HL-60 (cell line): ENCODE results near the gene TFAP2D.

Experiments used
- DNase-seq, 2 experiments: peaks; one replicate each; pipeline ENCODE4 v3.0.0-alpha.2; 2010 to 2020; ENCODE audit warnings: low read depth in 1 of 2, low spot score in 1 of 2
- H3K27ac ChIP-seq: fragments of 250-450 bp; sonication (Bioruptor Pico); replicated peaks from 2 replicates; pipeline ENCODE4 v1.5.1; 2020; ENCODE audit warnings: mild to moderate bottlenecking, moderate library complexity
- H3K27me3 ChIP-seq: fragments of 250-450 bp; sonication (Bioruptor Pico); 2 replicates; pipeline ENCODE4 v1.5.1; 2021; ENCODE audit warnings: mild to moderate bottlenecking, moderate library complexity; ENCODE audit not compliant: insufficient read depth, poor library complexity, severe bottlenecking
- H3K4me3 ChIP-seq: replicated peaks from 2 replicates; pipeline ENCODE4 v1.5.1; 2011; ENCODE audit warnings: mild to moderate bottlenecking, control low read depth, low read length; ENCODE audit not compliant: insufficient read depth
- CTCF ChIP-seq: IDR thresholded peaks from one replicate; pipeline ENCODE4 v1.5.1; 2011; ENCODE audit warnings: low read length, control low read depth, inconsistent platforms; ENCODE audit not compliant: insufficient read depth
- GABPA ChIP-seq: IDR thresholded peaks from 2 replicates; pipeline ENCODE4 v1.6.1; 2012; ENCODE audit warnings: low read depth
- POLR2AphosphoS5 ChIP-seq: IDR thresholded peaks from 2 replicates; pipeline ENCODE4 v1.6.1; 2012; ENCODE audit warnings: low read depth
- REST ChIP-seq: IDR thresholded peaks from 2 replicates; pipeline ENCODE4 v1.6.1; 2012; ENCODE audit warnings: low read depth; ENCODE audit not compliant: insufficient replicate concordance
- SPI1 ChIP-seq: IDR thresholded peaks from 2 replicates; pipeline ENCODE4 v1.6.1; 2012; ENCODE audit warnings: low read depth, mild to moderate bottlenecking, borderline replicate concordance

The TFAP2D gene

DNA sequence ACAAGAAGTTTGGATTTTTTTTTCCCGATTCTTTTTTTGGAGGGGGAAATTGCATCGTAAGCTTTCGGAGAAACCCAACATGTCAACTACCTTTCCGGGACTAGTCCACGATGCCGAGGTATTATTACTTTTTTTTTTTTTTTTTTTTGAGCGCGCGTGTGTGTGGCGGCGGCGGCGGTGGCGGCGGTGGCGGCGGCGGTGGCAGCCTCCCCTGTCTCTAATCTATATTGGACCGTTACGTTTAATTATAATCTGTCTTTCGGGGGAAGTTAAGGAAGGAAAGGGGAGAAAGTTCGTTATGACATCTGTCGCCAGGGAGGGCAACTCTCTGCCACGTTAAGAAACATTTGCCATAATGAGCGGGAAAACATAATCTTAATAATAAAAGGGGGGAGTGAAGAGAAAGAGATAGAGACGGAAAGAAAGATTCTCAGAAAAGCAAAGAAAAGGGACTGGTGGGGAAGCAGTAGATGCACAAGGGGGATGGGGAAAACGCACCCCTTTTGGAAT, 706 bp downstream of the TFAP2D start:
- no peak for DNase-seq
- peaks cover 39% of the 10 kb centered on the region for H3K27me3 ChIP-seq
- TF ChIP-seq POLR2AphosphoS5 (no peak), SPI1 (no peak), GABPA (no peak), CTCF (no peak), REST (no peak)
- no peak overlapping the region for H3K4me3 ChIP-seq
- H3K27ac ChIP-seq: no peak overlapping the region

GRCh38 chr6:50714487-50715379, 1.4 kb downstream of the TFAP2D start:
- no peak for TF ChIP-seq POLR2AphosphoS5
- TF ChIP-seq REST: no peak
- TF ChIP-seq SPI1: no peak
- no peak for TF ChIP-seq CTCF
- no peak for TF ChIP-seq GABPA
- no peak for DNase-seq
- peaks cover 39% of the 10 kb centered on the region for H3K27me3 ChIP-seq
- H3K4me3 ChIP-seq: no peak overlapping the region
- no peak overlapping the region for H3K27ac ChIP-seq

DNA sequence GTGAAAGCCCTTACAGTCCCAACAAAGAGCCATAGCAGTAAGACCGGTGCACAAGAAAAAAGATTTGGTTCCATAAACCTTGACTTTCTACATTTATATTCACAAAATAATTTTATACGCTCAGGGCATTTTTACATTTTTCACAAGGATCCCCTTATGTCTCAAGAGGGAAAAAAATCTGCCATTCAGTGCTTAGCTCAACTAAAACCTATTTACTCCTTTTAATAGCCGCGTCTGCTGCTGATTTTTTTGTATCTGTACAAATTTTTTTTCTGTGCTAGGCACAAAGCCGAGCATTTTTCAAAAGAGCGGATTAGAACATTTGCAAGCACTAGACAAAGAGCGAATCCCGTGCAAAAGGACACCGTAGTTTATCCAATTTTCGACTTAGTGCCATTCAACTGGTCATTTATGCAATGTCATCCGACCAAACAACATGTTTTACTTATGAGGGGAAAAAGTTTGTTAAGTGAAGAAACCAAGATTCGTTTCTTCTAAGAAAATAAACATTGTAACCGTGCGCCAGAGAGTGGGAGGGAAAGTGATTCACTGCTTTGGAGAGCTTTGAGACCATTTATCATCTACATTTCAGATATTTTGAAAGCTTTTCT, 3.7 kb downstream of the TFAP2D start:
- no peak overlapping the region for H3K27ac ChIP-seq
- H3K27me3 ChIP-seq: peaks cover 49% of the 10 kb centered on the region
- no peak for DNase-seq

More for the DNA sequence above, 3.7 kb downstream of the TFAP2D start:
- TF ChIP-seq POLR2AphosphoS5 (no peak), GABPA (no peak), SPI1 (no peak), CTCF (no peak)
- no peak overlapping the region for H3K4me3 ChIP-seq
